HepG2 (cell line): ENCODE results near the gene MGLL. TPM values are rescaled to one million over a fixed set of nuclear protein-coding genes. Genes with fewer than 3 reads are reported as not detected.

Experiments used
- ATAC-seq: fragments of 200-7000 bp; cut with Tn5 transposase; 3 replicates; pipeline ENCODE4 v1.9.1; 2020; ENCODE audit warnings: mild to moderate bottlenecking, moderate library complexity
- BruUV-seq: library from RNA; stranded (reverse); fragments of 400-500 nt; replicated peaks from 2 replicates; lab custom pipeline; 2021; lab: Mats Ljungman, UMichigan
- CTCF ChIA-PET: fragments of 300-600 bp; formaldehyde crosslinking; extraction: SDS; loops from one replicate; lab custom pipeline; 2021; ENCODE audit warnings: low total read pairs, inconsistent platforms, low intra/inter-chr PET ratio; lab: Yijun Ruan, JAX
- POLR2A ChIA-PET: fragments of 350-600 bp; sonication (Branson Sonifier 250); formaldehyde crosslinking; loops from one replicate; lab custom pipeline; 2020; ENCODE audit warnings: antibody characterized with exemption, inconsistent platforms; lab: Yijun Ruan, JAX
- DNase-seq: peaks from one replicate; pipeline ENCODE4 v3.0.0-alpha.2; 2015; ENCODE audit warnings: low spot score
- FAIRE-seq: peaks from 3 replicates; lab custom pipeline; 2011; peaks lifted over from hg19 to GRCh38; lab: Jason Lieb, UNC
- H2AFZ ChIP-seq: one replicate; pipeline ENCODE4 v1.6.1; 2011; ENCODE audit warnings: low read length, inconsistent platforms
- H3K27ac ChIP-seq: fragments of 300-600 bp; 3 replicates; pipeline ENCODE4 v1.8.0; 2011; ENCODE audit warnings: mixed run types, mild to moderate bottlenecking, mixed read lengths, low read length, inconsistent platforms; ENCODE audit not compliant: insufficient read depth; ENCODE audit errors: extremely low read length
- H3K27me3 ChIP-seq, 2 experiments: fragments of 200-600 bp in 1 of 2; 2 replicates in 1 of 2; 3 replicates in 1 of 2; pipeline versions ENCODE4 v1.6.0 to v1.8.0; 2011; ENCODE audit warnings: low read length in 2 of 2, mild to moderate bottlenecking in 2 of 2, moderate library complexity in 2 of 2, inconsistent platforms in 1 of 2; ENCODE audit not compliant: insufficient read depth in 2 of 2, control insufficient read depth in 1 of 2
- H3K36me3 ChIP-seq, 2 experiments: fragments of 200-600 bp in 1 of 2; replicated peaks in 1 of 2; 2 replicates in 1 of 2; 3 replicates in 1 of 2; pipeline versions ENCODE4 v1.5.1 to v1.8.0; 2011; ENCODE audit warnings: low read length in 2 of 2, inconsistent platforms in 1 of 2; ENCODE audit not compliant: insufficient read depth in 2 of 2, control insufficient read depth in 1 of 2
- H3K4me1 ChIP-seq: 2 replicates; pipeline ENCODE4 v1.5.1; 2012; ENCODE audit warnings: low read length, inconsistent platforms; ENCODE audit not compliant: insufficient read depth
- H3K4me2 ChIP-seq: 2 replicates; pipeline ENCODE4 v1.6.0; 2011; ENCODE audit warnings: low read depth, low read length, inconsistent platforms
- H3K4me3 ChIP-seq, 3 experiments: fragments of 200-600 bp in 1 of 3; sonication (generic), shearing (Covaris generic) in 1 of 3; replicated peaks in 1 of 3; 2 replicates each; pipeline ENCODE4 v1.5.1; 2011 to 2016; ENCODE audit warnings: low read length in 3 of 3, inconsistent platforms in 2 of 3, low read depth in 2 of 3, mild to moderate bottlenecking in 2 of 3, control low read depth in 1 of 3, mixed read lengths in 1 of 3; ENCODE audit not compliant: insufficient read depth in 1 of 3
- H3K79me2 ChIP-seq: one replicate; pipeline ENCODE4 v1.6.1; 2011; ENCODE audit warnings: low read length, inconsistent platforms; ENCODE audit not compliant: insufficient read depth
- H3K9ac ChIP-seq: 2 replicates; pipeline ENCODE4 v1.6.0; 2011; ENCODE audit warnings: mild to moderate bottlenecking, low read depth, low read length, inconsistent platforms; ENCODE audit not compliant: insufficient read depth
- H3K9me3 ChIP-seq: 2 replicates; pipeline ENCODE4 v1.5.1; 2012; ENCODE audit warnings: mild to moderate bottlenecking, low read length
- H4K20me1 ChIP-seq: 2 replicates; pipeline ENCODE4 v1.6.0; 2011; ENCODE audit warnings: inconsistent platforms, mild to moderate bottlenecking, low read length, moderate library complexity; ENCODE audit not compliant: insufficient read depth
- CENPX ChIP-seq: sonication (generic); formaldehyde crosslinking; IDR thresholded peaks from 2 replicates; pipeline ENCODE4 v1.9.0; 2021; ENCODE audit warnings: mild to moderate bottlenecking, missing genetic modification reagents, moderate library complexity
- DPF2 ChIP-seq: sonication (generic); formaldehyde crosslinking; IDR thresholded peaks from 2 replicates; pipeline ENCODE4 v1.4.0; 2020; ENCODE audit warnings: mild to moderate bottlenecking, low read depth, missing genetic modification reagents, borderline replicate concordance
- MLXIP ChIP-seq: sonication (generic); formaldehyde crosslinking; IDR thresholded peaks from 2 replicates; pipeline ENCODE4 v1.9.0; 2021; ENCODE audit warnings: missing genetic modification reagents, borderline replicate concordance
- ONECUT2 ChIP-seq: sonication (generic); formaldehyde crosslinking; IDR thresholded peaks from 2 replicates; pipeline ENCODE4 v1.4.0; 2020; ENCODE audit warnings: missing genetic modification reagents
- TEF ChIP-seq: sonication (generic); formaldehyde crosslinking; IDR thresholded peaks from 2 replicates; pipeline ENCODE4 v1.5.0; 2020; ENCODE audit warnings: missing genetic modification reagents
- ZBTB43 ChIP-seq: sonication (generic); formaldehyde crosslinking; conservative IDR thresholded peaks from 2 replicates; pipeline ENCODE4 v1.4.0; 2020; ENCODE audit warnings: missing genetic modification reagents
- ZNF18 ChIP-seq: sonication (generic); formaldehyde crosslinking; IDR thresholded peaks from 2 replicates; pipeline ENCODE4 v1.8.0; 2022; ENCODE audit warnings: mild to moderate bottlenecking, missing genetic modification reagents; ENCODE audit not compliant: insufficient replicate concordance
- ZNF30 ChIP-seq: sonication (generic); formaldehyde crosslinking; IDR thresholded peaks from 2 replicates; pipeline ENCODE4 v1.5.0; 2020; ENCODE audit warnings: mild to moderate bottlenecking, missing genetic modification reagents
- ZNF335 ChIP-seq: sonication (generic); formaldehyde crosslinking; IDR thresholded peaks from 2 replicates; pipeline ENCODE4 v1.4.0; 2020; ENCODE audit warnings: missing genetic modification reagents
- ZNF382 ChIP-seq: sonication (generic); formaldehyde crosslinking; IDR thresholded peaks from 2 replicates; pipeline ENCODE4 v1.5.0; 2020; ENCODE audit warnings: missing genetic modification reagents, mild to moderate bottlenecking, borderline replicate concordance
- WGBS: methylation state at CpG from one replicate; pipeline ENCODE4 v1.1.6; 2017; ENCODE audit warnings: low lambda C conversion rate; 5-methylcytosine and 5-hydroxymethylcytosine counted together
- in situ Hi-C: cut with HindIII; loops from 2 replicates; pipeline ENCODE4 v1.10.0; 2017; ENCODE audit warnings: low pct_unique_long_range_greater_than_20kb; ENCODE audit not compliant: extremely low pct_ligation_motif_present
- intact Hi-C: fragments of 100-400 bp; cut with micrococcal nuclease; formaldehyde crosslinking; loops from one replicate; pipeline ENCODE4 v1.10.0; 2022; ENCODE audit not compliant: unreplicated experiment
- polyA plus RNA-seq, 8 experiments: library from polyadenylated mRNA; depleted of rRNA in 3 of 8; stranded (reverse) in 7 of 8; unstranded in 1 of 8; fragments of >200 nt; fragmentation: Illumina TruSeq in 4 of 8; extraction: Trizol in 4 of 8; gene quantifications; 2 replicates each; pipeline versions ENCODE4 v1.2.1 to v1.2.3, GENCODE V29; 2011 to 2016; ENCODE audit warnings: low read depth in 4 of 8, missing spikeins in 1 of 8, mixed read lengths in 1 of 8; ENCODE audit not compliant: insufficient read depth in 1 of 8
- total RNA-seq, 5 experiments: library from RNA; depleted of rRNA; stranded (reverse); fragments of >200 nt; fragmentation: Illumina TruSeq; extraction: Trizol; gene quantifications; 2 replicates each; pipeline ENCODE4 v1.2.3, GENCODE V29; 2016; ENCODE audit warnings: low read depth in 1 of 5

MGLL gene
- total and polyA plus RNA-seq, 2 of the 13 experiments (the other 11 are each of a cell fraction or from before 2014, with no cell fraction given), result not detected

GRCh38 chr3:127692501-127693335, 129.6 kb downstream of the MGLL start:
- peaks cover 11% of the 10 kb centered on the region for H3K4me1 ChIP-seq
- H4K20me1 ChIP-seq, result no peaks in the 10 kb centered on the region
- POLR2A ChIA-PET, result no interaction called here
- no peak overlapping the region for H3K27ac ChIP-seq
- TF ChIP-seq ZBTB43 (CRISPR knock-in tag) (no peak), ZNF335 (no peak), DPF2 (CRISPR knock-in tag) (no peak), ZNF382 (CRISPR knock-in tag) (no peak), TEF (CRISPR knock-in tag) (no peak), ZNF18 (no peak), ONECUT2 (no peak), MLXIP (CRISPR knock-in tag) (no peak), ZNF30 (no peak), CENPX (CRISPR knock-in tag) (no peak)
- FAIRE-seq (no peak), ATAC-seq (no peak), DNase-seq (no peak)
- H3K4me2 ChIP-seq, result no peak overlapping the region
- H3K9ac ChIP-seq, result no peak overlapping the region
- 34% methylated on average over 21 of the region's 21 CpGs for WGBS
- no peaks in the 10 kb centered on the region for H3K79me2 ChIP-seq
- H3K36me3 ChIP-seq, result no peaks in the 10 kb centered on the region
- H3K27me3 ChIP-seq, result peaks cover 0 to 6% of the 10 kb centered on the region in 2 experiments; a peak in 2 of 5 replicates
- H2AFZ ChIP-seq, result no peak overlapping the region
- in situ Hi-C loops, result loop anchor here (5.0 kb wide), 1 partner anchor 140 kb away; no protein-coding TSS in a partner anchor
- no peak overlapping the region for H3K4me3 ChIP-seq
- CTCF ChIA-PET, result no interaction called here
- H3K9me3 ChIP-seq, result no peaks in the 10 kb centered on the region
- no TSS peak for BruUV-seq
- intact Hi-C loops, result loop anchor here (10.0 kb wide), 2 partner anchors 98 to 142 kb away; partner anchors contain the start of genes MCM2 and TPRA1
